GM19395 (cell line): ENCODE data around the gene URB1.
"Not testable (repeated sequence)": the region's sequence is repeated elsewhere in the genome, so short reads cannot be mapped to it uniquely, and the experiment has no call there.

ENCODE experiments used
- ATAC-seq: cut with Tn5 transposase; IDR thresholded peaks from one replicate; pipeline ENCODE4 v1.9.1; 2021; ENCODE audit warnings: mild to moderate bottlenecking, moderate library complexity; ENCODE audit not compliant: unreplicated experiment

Gene URB1

GRCh38 chr21:32371913-32372314, 20.9 kb downstream of the URB1 start:
- no peak for ATAC-seq

GRCh38 chr21:32370998-32371766, 21.6 kb downstream of the URB1 start:
- no peak for ATAC-seq

- ATAC-seq = not testable (repeated sequence)
Observed at GRCh38 chr21:32368961-32369360, 23.9 kb downstream of the URB1 start.

- ATAC-seq = no peak
Observed at GRCh38 chr21:32368386-32368785, 24.4 kb downstream of the URB1 start.

GRCh38 chr21:32367158-32367557, 25.7 kb downstream of the URB1 start:
- no peak for ATAC-seq

- no peak for ATAC-seq
Observed at GRCh38 chr21:32366191-32366590, 26.6 kb downstream of the URB1 start.

GRCh38 chr21:32364796-32365195, 28.0 kb downstream of the URB1 start:
- ATAC-seq = no peak

- no peak for ATAC-seq
Observed at GRCh38 chr21:32364387-32364786, 28.4 kb downstream of the URB1 start.

- ATAC-seq = no peak
Observed at GRCh38 chr21:32360401-32360975, 32.3 kb downstream of the URB1 start.

GRCh38 chr21:32359719-32360260, 33.0 kb downstream of the URB1 start:
- ATAC-seq = no peak

- no peak for ATAC-seq
Observed at GRCh38 chr21:32356874-32357395, 35.9 kb downstream of the URB1 start.

- no peak for ATAC-seq
Observed at GRCh38 chr21:32353002-32353711, 39.7 kb downstream of the URB1 start.

GRCh38 chr21:32352526-32352925, 40.3 kb downstream of the URB1 start:
- no peak for ATAC-seq

GRCh38 chr21:32351428-32351827, 41.4 kb downstream of the URB1 start:
- no peak for ATAC-seq

GRCh38 chr21:32350981-32351380, 41.8 kb downstream of the URB1 start:
- no peak for ATAC-seq

GRCh38 chr21:32350211-32350980, 42.4 kb downstream of the URB1 start:
- ATAC-seq = no peak

- ATAC-seq = no peak
Observed at GRCh38 chr21:32349333-32349944, 43.4 kb downstream of the URB1 start.

- ATAC-seq = no peak
Observed at GRCh38 chr21:32348604-32349332, 44.0 kb downstream of the URB1 start.

GRCh38 chr21:32347977-32348376, 44.8 kb downstream of the URB1 start:
- no peak for ATAC-seq

GRCh38 chr21:32347351-32347750, 45.5 kb downstream of the URB1 start:
- ATAC-seq = no peak
